NT2/D1 (cell line): Measurements from ENCODE around the gene NLRP6.

Source experiments
- SUZ12 ChIP-seq: IDR thresholded peaks from 2 replicates; pipeline ENCODE4 v1.6.1; 2011; ENCODE audit not compliant: insufficient read length, insufficient read depth; ENCODE audit errors: extremely low read depth
- YY1 ChIP-seq: IDR thresholded peaks from 2 replicates; pipeline ENCODE4 v1.6.1; 2011; ENCODE audit not compliant: insufficient read length, insufficient read depth
- ZNF274 ChIP-seq: IDR thresholded peaks from 2 replicates; pipeline ENCODE4 v1.6.1; 2011; ENCODE audit warnings: mild to moderate bottlenecking, low read depth, low read length

DNA sequence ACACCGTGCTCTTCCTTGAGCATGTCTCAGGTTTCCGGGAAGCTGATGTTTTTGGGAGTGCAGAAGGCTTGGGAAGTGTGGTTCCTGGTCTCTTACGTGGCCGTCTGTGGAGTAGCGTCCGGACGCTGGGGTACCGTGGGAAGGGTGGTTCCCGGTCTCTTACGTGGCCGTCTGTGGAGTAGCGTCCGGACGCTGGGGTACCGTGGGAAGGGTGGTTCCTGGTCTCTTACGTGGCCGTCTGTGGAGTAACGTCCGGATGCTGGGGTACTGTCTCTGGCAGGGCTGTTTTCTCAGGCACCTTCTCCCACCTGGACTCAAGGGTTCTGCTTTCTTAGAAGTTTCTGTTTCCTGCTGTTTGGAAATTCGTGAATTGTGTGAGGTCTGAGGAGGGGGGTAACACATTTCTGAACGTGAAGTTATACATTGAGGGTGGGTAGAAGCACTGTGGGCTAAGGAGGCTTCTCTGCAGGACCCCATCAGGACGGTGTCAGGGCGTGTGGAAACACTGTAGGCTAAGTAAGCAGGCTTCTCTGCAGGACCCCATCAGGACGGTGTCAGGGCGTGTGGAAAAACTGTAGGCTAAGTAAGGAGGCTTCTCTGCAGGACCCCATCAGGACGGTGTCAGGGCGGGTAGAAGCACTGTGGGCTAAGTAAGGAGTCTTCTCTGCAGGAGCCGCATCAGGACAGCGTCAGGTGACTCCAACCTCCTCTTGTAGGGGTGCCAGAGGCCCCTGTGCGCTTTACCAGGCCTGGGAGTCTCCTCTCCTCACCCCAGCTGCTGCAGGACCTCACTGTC lies 47.8 kb downstream of the NLRP6 start:
- TF ChIP-seq YY1 (no peak), ZNF274 (no peak), SUZ12 (no peak)
